MV-4-11 (cell line): Measurements from ENCODE around the gene NAPSA.
"Not testable (repeated sequence)": the region's sequence is repeated elsewhere in the genome, so short reads cannot be mapped to it uniquely, and the experiment has no call there.

Experiments
- DNase-seq: peaks from one replicate; lab custom pipeline; 2025; lab: John Stamatoyannopoulos, UW

NAPSA gene

DNA sequence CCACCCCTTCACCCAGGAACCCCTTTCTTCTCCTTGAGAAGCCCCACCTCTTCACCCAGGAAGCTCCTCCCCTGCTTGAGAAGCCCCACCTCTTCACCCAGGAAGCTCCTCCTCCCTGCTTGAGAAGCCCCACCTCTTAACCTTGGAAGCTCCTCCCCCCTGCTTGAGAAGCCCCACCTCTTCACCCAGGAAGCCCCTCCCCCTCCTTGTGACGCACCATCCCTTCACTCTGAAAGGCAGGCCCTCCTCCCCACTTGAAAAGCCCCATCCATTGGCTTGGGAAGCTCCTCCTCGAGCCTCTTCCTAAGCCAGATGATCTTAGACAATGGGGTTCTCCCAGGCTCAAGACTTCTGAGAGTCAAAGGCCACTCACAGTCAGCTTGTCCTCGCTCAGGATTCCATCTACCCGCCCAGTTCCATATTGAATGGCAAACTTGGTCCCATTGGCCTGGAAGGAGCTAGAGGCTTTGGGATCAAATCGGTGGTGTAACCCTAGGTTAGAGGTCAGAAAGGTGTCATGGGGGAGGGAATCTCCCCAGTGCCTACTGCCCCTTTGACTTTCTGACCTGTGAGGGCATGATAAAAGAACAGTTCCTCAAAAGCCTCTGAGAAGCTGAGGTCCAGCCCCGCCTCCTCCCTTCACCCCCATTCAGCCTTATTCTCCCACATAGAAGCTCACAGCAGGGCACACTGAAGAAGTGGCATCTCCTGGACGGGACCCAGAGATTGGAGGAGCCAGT is 4.0 kb downstream of the NAPSA start:
- peak; percentile 86 for DNase-seq

DNA sequence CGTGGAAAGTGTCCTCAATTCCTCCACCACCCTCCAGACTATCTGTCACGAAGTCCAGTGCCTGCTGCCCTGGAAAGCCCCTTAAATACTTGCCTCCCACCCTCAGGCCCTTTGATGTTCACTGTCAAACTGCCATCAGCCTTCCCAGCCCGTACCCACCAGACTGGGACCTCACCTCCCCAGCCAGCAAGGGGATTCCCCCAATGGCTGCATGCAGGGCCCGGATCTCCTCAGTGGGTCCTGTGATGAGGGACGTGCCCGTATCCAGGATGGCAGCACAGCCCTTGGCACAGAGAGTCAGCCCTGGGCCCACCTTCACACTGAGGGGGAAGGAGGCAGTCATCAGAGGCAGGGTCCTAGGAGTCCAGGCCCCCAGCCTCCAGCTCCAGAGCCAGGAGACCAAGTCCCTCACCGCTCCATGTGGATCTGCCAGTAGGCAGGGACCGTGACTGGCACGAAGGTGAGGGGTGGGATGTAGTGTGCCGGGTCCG is 6.1 kb downstream of the NAPSA start:
- no peak for DNase-seq

DNA sequence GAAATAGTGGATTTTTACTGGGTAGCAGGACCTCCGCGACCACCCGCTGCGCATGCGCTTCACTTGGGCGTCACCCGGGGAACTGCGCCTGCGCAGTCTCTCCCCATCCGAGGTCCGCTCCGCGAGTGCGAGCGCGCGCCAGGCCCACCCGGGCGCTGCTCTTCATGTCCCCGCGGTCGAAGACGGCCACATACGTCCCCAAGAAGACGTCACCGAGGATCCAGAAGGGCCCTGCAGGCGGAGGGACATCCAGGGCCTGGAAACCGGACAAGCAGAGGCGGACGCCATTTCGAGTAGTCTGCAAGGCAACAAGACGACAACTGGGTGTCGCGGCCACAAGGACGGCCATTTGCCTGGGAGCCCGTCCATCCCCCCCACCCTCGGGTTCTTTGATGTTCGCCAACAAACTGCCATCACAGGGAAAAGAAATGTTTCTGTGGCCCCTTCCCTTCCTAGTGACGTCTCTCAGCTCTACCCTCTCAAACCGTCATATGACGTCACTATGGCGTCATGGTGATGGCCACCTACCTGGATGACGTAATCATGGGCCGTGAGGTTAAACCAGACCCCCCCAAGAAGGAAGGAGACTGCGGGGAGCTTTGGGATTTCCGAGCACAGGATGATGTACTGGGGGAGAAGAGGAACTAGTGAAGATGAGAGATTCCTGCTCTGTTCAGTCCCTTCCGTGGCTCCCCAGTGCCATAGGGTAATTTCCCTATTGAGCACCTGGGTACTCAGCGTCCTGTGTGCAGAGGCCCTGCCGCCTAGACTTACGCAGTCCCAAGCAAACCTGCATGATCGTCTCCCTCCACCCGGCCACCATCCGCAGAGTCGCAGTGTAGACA is 6.7 kb downstream of the NAPSA start:
- DNase-seq = peak; percentile 83

DNA sequence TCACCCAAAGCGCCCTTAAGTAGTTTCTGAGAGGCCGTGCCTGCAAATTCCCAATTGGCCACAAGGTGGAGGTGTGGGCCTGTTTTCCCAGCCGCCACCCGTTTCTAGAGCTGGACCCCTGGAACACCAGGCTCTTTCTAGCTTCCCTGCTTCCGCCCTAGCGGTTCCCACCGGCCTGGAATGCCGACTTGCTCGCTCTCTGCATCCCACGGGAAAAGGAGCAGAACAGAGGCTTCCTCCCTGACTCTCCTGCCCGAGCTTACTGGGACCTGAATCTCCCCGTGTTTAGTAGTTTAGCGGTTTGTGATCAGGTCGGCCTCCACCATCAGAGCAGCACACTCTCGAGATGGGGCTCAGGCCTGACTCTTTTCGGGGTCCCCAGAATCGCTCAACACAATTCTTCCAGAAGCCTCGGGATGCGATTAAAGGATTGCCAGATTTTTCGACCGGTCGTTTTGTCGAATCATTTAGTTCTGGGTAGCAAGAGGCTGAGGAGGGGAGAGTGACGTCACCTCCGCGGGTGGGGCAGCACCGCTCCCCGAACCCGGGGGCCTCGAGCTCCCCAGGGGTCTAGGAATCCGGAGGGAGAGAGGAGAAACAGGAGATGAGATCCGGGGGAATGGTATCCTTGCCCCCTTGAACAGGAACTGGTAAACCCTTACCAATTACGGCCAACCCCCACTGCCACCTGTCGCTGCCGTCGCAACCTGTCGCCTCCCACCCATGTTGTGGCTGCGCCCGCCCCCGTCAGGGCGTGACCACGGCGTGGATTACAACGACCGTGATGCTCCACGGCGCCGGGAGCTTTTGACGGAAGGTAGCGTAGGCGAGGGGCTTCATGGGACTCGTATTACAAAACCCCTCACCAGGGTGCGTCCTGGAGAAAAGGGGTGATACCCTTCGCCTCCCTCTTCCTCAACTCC is 8.0 kb downstream of the NAPSA start:
- DNase-seq = peak; percentile 83

GRCh38 chr19:50356691-50357177 is 8.7 kb downstream of the NAPSA start:
- no peak for DNase-seq

GRCh38 chr19:50353487-50353880 is 12.0 kb downstream of the NAPSA start:
- not testable (repeated sequence) for DNase-seq

GRCh38 chr19:50352242-50352641 is 13.2 kb downstream of the NAPSA start:
- no peak for DNase-seq

- no peak for DNase-seq
Observed at GRCh38 chr19:50349277-50350057, 16.0 kb downstream of the NAPSA start.

DNA sequence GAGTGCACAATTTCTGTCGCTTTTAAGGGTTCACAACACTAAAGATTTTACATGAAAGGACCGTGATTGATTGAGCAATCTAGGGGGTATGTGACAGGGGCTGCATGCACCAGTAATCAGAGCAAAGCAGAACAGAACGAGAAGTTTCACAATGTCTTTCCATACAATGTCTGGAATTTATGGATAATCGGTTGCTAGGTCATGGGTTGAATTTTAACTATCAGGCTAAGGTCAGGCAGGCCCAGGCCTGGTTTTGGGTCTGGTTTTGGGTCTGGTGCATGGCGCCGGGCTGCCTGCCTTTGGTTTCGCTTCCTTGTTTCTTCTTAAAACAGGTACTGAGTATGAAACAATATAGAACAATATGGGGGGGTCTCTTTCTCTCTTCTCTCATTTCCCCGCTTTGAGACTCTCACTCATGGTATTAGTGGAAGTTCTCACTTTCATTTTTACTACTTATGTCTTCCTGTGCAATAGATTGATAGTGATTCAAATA is 18.3 kb downstream of the NAPSA start:
- peak; percentile 93 for DNase-seq

DNA sequence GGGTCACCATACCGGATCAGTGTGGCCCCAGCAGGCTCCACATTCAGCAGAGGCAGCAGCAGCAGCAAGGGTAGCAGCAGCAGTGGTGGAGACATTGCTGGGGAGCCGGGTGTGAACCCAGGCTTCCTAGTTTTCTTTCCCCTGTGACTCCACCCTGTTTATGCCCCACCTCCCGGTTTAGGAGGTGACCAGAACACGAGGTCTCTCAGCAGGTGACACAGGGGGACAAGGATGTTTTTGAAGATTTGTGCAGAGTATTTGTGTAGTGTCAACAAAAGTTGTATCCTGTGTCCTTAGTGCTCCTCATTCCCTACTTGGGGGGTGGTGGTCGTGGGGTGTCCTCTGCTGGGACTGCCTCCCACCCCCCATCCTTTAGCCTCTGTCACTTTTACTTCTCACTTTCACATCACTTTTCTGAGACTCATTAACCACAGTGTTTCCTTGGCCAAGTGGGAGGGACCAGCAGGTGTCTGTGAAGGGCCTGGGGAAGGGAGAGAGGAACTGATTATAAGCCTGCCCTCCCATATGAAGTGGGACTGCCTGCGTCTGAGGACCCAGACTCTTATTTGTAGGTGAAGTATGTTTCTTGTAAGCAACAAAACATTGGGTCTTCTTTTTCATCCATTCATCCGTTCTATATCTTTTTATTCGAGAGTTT is 20.6 kb downstream of the NAPSA start:
- peak; percentile 95 for DNase-seq

DNA sequence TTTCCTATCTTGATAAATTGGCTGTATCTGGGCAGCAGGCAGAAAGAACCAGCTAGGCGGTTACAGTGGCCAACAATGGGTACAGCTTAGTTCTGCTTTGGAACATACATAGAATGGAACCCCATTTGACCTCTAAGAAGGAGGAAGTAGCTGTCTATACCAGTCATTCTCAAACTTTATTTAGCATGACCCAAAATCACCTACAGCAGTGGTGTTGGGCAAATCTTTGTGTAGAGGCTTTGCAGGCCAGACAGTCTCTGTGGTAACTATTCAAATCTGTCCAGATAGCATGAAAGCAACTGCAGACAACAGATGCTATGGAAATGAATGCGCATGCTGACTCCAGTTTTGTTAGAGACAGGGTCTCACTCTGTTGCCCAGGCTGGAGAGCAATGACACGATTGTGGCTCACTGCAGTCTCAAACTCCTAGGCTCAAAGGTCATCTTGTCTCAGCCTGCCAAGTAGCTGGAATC is 24.3 kb downstream of the NAPSA start:
- DNase-seq = peak; percentile 100

GRCh38 chr19:50340331-50340730 is 25.1 kb downstream of the NAPSA start:
- DNase-seq = peak; percentile 54

DNA sequence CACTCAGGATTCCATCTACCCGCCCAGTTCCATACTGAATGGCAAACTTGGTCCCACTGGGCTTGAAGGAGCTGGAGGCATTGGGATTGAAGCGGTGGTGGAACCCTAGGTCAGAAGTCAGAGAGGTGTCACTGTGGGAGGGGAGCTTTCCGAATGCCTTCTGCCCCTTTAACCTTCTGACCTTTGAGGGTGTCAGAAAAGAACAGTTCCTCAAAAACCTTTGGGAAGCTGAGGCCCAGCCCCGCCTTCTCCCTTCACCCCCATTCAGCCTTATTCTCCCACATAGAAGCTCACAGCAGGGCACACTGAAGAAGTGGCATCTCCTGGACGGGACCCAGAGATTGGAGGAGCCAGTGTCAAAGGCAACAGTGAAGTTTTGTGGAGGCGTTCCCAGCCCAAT is 28.4 kb downstream of the NAPSA start:
- DNase-seq = peak; percentile 45

- no peak for DNase-seq
Observed at GRCh38 chr19:50334741-50335421, 30.6 kb downstream of the NAPSA start.

DNA sequence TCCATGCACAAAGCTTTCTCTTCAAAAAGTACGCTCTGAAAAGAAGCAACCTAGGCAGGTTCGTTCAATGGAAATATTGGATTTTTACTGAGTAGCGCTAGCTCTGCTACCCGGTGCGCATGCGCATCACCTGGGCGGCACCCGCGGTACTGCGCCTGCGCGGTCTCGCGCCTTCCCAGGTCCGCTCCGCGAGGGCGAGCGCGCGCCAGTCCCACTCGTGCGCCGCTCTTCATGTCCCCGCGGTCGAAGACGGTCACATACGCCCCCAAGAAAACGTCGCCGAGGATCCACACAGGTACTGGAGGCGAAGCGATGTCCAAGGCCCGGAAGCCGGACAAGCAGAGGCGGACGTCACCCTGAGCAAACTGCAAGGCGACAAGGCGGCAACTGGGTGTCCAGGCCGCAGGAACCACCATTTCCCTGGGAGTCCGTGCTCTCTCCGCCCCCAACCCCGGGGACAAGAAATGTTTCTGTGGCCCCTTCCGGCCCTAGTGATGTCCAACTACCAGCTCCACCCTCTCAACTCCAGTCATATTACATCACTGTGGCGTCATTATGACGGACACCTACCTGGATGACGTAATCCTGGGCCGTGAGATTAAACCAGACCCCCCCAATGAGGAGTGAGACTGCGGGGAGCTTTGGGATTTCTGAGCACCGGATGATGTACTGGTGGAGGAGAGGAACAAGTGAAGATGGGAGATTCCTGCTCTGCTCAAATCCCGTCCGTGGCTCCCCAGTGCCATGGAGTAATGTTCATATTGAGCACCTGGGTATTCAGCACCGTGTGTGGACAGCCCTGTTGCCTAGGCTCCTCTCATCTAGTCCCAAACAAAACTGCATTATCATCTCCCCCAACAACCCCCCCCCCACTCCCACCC is 31.5 kb downstream of the NAPSA start:
- DNase-seq = peak; percentile 92

GRCh38 chr19:50333235-50333736 is 32.2 kb downstream of the NAPSA start:
- DNase-seq = peak; percentile 99

DNA sequence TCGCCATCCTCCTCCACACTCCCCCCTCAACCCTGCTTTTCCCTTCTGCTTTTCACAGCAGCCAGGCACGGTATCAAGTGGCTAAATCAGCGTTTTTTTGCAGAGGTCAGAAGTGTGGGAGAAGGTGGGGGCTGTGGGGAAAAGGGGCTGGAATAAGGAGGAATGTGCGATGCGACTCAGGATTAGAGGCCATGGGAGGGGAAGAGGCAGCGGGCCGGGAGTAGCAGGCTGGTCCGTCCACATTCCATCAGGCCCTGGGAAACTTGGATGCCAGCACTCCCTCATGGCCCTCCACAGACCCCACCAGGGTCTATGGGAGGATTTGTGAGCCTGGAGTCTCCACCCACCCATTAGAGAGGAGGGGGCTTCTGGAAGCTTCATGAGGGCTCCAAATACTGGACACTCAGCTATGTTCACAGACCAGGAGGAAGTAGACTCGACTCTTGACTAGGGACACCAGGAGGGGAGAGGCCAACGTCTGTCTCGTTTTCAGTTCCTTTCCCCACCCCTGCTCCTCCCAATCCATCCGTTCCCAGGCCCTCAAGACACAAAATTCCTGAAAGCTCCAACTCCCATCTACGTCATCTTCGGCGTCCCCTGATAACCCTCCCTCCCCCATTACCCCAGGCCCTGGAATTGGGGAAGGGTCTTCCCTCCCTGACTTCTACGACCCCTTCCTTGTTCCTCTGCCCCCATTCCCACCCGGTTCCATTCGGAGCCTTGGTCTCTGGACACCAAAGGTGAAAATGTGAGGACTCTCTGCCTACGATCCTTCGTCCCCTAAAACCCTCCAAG is 33.0 kb downstream of the NAPSA start:
- peak; percentile 60 for DNase-seq

GRCh38 chr19:50331994-50332243 is 33.5 kb downstream of the NAPSA start:
- DNase-seq = no peak
